Measurements from ENCODE around the gene CCDC137. TPM values are rescaled to one million over a fixed set of nuclear protein-coding genes. Genes with fewer than 3 reads are reported as not detected.
A peak's percentile ranks its signal among the peaks of the same experiment; 100 is the strongest.

CCDC137 gene
- total and polyA plus RNA-seq, 2 of the 13 experiments (the other 11 are each of a cell fraction or from before 2014, with no cell fraction given), result 14.6 to 39.1 TPM

GRCh38 chr17:81705518-81706231 is 39.1 kb downstream of the CCDC137 start (continued):
- TF ChIP-seq PRDM4 (CRISPR knock-in tag; IDR thresholded peaks at IDR 0.05; ENCODE audit: borderline replicate concordance) (no peak), AGO2 (optimal IDR thresholded peaks at IDR 0.05; ENCODE audit: low read depth, low read length) (peak; percentile 59), NRL (CRISPR knock-in tag; IDR thresholded peaks at IDR 0.05; ENCODE audit: borderline replicate concordance) (0 out of 2 replicates have a peak, but pooled peaks have one; percentile 71), SIX1 (CRISPR knock-in tag; IDR thresholded peaks at IDR 0.05; ENCODE audit: borderline replicate concordance) (no peak)

DNA sequence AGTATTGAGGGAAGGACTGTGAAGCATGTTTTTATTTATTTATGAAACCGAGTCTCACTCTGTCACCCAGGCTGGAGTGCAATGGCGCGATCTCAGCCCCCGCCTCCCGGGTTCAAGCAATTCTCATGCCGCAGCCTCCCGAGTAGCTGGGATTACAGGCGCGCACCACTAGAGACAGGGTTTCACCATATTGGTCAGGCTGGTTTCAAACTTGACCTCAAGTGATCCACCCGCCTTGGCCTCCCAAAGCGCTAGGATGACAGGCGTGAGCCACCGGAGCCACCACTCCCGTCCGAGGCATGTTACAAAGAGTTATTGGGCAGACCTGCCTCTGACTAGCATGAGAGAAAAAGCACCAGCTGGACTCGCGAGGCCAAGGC is 39.7 kb downstream of the CCDC137 start:
- 97% methylated on average over 17 of the region's 17 CpGs for WGBS (ENCODE audit: low lambda C conversion rate)
- Histone ChIP-seq H2AFZ (ENCODE audit: low read length) (no peak overlapping the region), H3K4me1 (ENCODE audit: insufficient read depth, low read length) (peaks cover 38% of the 10 kb centered on the region), H3K4me3 (replicated peaks in 1 of 3; ENCODE audit: insufficient read depth in 1 of 3, low read depth in 2 of 3, low read length in 3 of 3) (no peak overlapping the region), H3K4me2 (ENCODE audit: low read depth, low read length) (no peak overlapping the region), H3K9me3 (ENCODE audit: low read length) (no peaks in the 10 kb centered on the region), H3K9ac (ENCODE audit: insufficient read depth, low read depth, low read length) (no peak overlapping the region), H3K79me2 (ENCODE audit: insufficient read depth, low read length) (peaks cover 41% of the 10 kb centered on the region), H3K27me3 (ENCODE audit: control insufficient read depth in 1 of 2, insufficient read depth in 2 of 2, low read length in 2 of 2) (no peaks in the 10 kb centered on the region; a peak in 1 of 5 replicates), H4K20me1 (ENCODE audit: insufficient read depth, low read length) (peaks cover 8% of the 10 kb centered on the region; the same call in 1 of the 2 replicates), H3K36me3 (replicated peaks in 1 of 2; ENCODE audit: control insufficient read depth in 1 of 2, insufficient read depth in 2 of 2, low read length in 2 of 2) (peaks cover 20 to 42% of the 10 kb centered on the region in 2 experiments), H3K27ac (ENCODE audit: extremely low read length, insufficient read depth, low read length) (no peak overlapping the region)
- in situ Hi-C loops (cut with HindIII; ENCODE audit: extremely low pct_ligation_motif_present, low pct_unique_long_range_greater_than_20kb), result no loop called here
- intact Hi-C loops (cut with micrococcal nuclease; ENCODE audit: unreplicated experiment), result no loop called here
- CTCF ChIA-PET (ENCODE audit: low intra/inter-chr PET ratio, low total read pairs), result no interaction called here
- FAIRE-seq (no peak), ATAC-seq (no peak), DNase-seq (ENCODE audit: low spot score) (no peak)
- no peak for TF ChIP-seq ZMAT3 (CRISPR knock-in tag; conservative IDR thresholded peaks at IDR 0.05)
- TF ChIP-seq ZFP36L1 (CRISPR knock-in tag; IDR thresholded peaks at IDR 0.05), result no peak
- TF ChIP-seq, protein P1, sequence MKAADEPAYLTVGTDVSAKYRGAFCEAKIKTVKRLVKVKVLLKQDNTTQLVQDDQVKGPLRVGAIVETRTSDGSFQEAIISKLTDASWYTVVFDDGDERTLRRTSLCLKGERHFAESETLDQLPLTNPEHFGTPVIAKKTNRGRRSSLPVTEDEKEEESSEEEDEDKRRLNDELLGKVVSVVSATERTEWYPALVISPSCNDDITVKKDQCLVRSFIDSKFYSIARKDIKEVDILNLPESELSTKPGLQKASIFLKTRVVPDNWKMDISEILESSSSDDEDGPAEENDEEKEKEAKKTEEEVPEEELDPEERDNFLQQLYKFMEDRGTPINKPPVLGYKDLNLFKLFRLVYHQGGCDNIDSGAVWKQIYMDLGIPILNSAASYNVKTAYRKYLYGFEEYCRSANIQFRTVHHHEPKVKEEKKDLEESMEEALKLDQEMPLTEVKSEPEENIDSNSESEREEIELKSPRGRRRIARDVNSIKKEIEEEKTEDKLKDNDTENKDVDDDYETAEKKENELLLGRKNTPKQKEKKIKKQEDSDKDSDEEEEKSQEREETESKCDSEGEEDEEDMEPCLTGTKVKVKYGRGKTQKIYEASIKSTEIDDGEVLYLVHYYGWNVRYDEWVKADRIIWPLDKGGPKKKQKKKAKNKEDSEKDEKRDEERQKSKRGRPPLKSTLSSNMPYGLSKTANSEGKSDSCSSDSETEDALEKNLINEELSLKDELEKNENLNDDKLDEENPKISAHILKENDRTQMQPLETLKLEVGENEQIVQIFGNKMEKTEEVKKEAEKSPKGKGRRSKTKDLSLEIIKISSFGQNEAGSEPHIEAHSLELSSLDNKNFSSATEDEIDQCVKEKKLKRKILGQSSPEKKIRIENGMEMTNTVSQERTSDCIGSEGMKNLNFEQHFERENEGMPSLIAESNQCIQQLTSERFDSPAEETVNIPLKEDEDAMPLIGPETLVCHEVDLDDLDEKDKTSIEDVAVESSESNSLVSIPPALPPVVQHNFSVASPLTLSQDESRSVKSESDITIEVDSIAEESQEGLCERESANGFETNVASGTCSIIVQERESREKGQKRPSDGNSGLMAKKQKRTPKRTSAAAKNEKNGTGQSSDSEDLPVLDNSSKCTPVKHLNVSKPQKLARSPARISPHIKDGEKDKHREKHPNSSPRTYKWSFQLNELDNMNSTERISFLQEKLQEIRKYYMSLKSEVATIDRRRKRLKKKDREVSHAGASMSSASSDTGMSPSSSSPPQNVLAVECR (CRISPR knock-in tag; IDR thresholded peaks at IDR 0.05; ENCODE audit: borderline replicate concordance), result 0 out of 2 replicates have a peak, but pooled peaks have one; percentile 13
- TF ChIP-seq ZNF768 (CRISPR knock-in tag; IDR thresholded peaks at IDR 0.05), result no peak
- TF ChIP-seq RBM39 (IDR thresholded peaks at IDR 0.05; ENCODE audit: low read depth, low read length, poor library complexity, severe bottlenecking), result no peak
- TF ChIP-seq PRDM4 (CRISPR knock-in tag; IDR thresholded peaks at IDR 0.05; ENCODE audit: borderline replicate concordance), result no peak
- TF ChIP-seq ATAD3A (CRISPR knock-in tag; IDR thresholded peaks at IDR 0.05), result no peak
- no peak for TF ChIP-seq SAP130 (CRISPR knock-in tag; IDR thresholded peaks at IDR 0.05; ENCODE audit: low read depth)
- TF ChIP-seq ZNF547 (CRISPR knock-in tag; IDR thresholded peaks at IDR 0.05), result 0 out of 2 replicates have a peak, but pooled peaks have one; percentile 7
- no TSS peak for BruUV-seq (replicated peaks)
- POLR2A ChIA-PET, result interaction anchor here (4.0 to 4.2 kb wide), 2 partner anchors 21 to 23 kb away, joined by 17 to 25 read pairs; partner anchors contain the start of genes ARL16 and HGS
